Right lobe of liver (tissue), 6 donors: ENCODE results near the gene LIPA. TPM values are rescaled to one million over a fixed set of nuclear protein-coding genes. Genes with fewer than 3 reads are reported as not detected.

Source experiments
- ATAC-seq, 4 donors: fragments of 200-7000 bp; cut with Tn5 transposase; one replicate each; pipeline ENCODE4 v1.9.1; 2020; ENCODE audit warnings: mild to moderate bottlenecking in 4 of 4, moderate library complexity in 4 of 4
- DNase-seq, 3 donors: peaks; one replicate each; pipeline ENCODE4 v3.0.0-alpha.2; 2020
- H3K27ac ChIP-seq, 3 donors: fragments of 200-600 bp; one replicate each; pipeline ENCODE4 v1.8.0; 2022
- H3K27me3 ChIP-seq, 2 donors: fragments of 200-600 bp; one replicate each; pipeline ENCODE4 v1.8.0; 2022
- H3K36me3 ChIP-seq, 4 donors: fragments of 200-600 bp; sonication (generic) in 1 of 4; one replicate each; pipeline versions ENCODE4 v1.5.1 to v1.8.0; 2017 to 2022; ENCODE audit warnings: control low read depth in 1 of 4
- H3K4me1 ChIP-seq, 4 donors: fragments of 200-600 bp; sonication (generic) in 1 of 4; one replicate each; pipeline versions ENCODE4 v1.5.1 to v1.8.0; 2017 to 2022; ENCODE audit warnings: control low read depth in 1 of 4
- H3K4me3 ChIP-seq, 3 donors: fragments of 200-600 bp; one replicate each; pipeline ENCODE4 v1.8.0; 2022
- H3K9me3 ChIP-seq, 4 donors: fragments of 200-600 bp; sonication (generic) in 1 of 4; one replicate each; pipeline versions ENCODE4 v1.5.1 to v1.8.0; 2017 to 2022; ENCODE audit warnings: control low read depth in 1 of 4
- POLR2A ChIP-seq: fragments of 450-650 bp; IDR thresholded peaks from one replicate; pipeline ENCODE4 v1.6.1; 2017; ENCODE audit warnings: antibody characterized with exemption, mild to moderate bottlenecking
- WGBS: methylation state at CpG from one replicate; pipeline ENCODE4 v1.1.6; 2018; ENCODE audit warnings: low coverage, low lambda C conversion rate; ENCODE audit not compliant: insufficient coverage; ENCODE audit errors: missing lambda C conversion rate; 5-methylcytosine and 5-hydroxymethylcytosine counted together
- intact Hi-C, 2 donors: fragments of 100-400 bp; cut with DNase I; formaldehyde crosslinking; loops; one replicate each; pipeline versions ENCODE4 v1.11.2 to v1.14.1; 2022
- total RNA-seq, 6 experiments: library from RNA; depleted of rRNA in 2 of 6; stranded (reverse); fragments of >200 nt in 2 of 6; fragmentation: NEBNext Ultra II Directional in 3 of 6; extraction: Animal tissue kit (Norgen Biotek cat#: 25700) in 3 of 6; gene quantifications; one replicate each; pipeline versions ENCODE4 v1.1.0 to v1.2.4, GENCODE V29; 2016 to 2023
- TF ChIP-seq, protein P1 (sequence below), 4 donors: fragments of 200-600 bp in 3 of 4; fragments of 450-650 bp in 1 of 4; IDR thresholded peaks; one replicate each; pipeline versions ENCODE4 v1.5.1 to v1.8.0; 2016 to 2022; ENCODE audit warnings: antibody characterized with exemption in 4 of 4, mild to moderate bottlenecking in 2 of 4
- donor health status: DM: no; HTN: yes; CAD: no.
- donor health status: DM: no; HTN: no; CAD: no.
- donor health status: DM: no; HTN: no; CAD: no.
- donor health status: DM: no; HTN: yes; CAD: no.
- donor health status: DM: no; HTN: yes; CAD: no.

The LIPA gene
- total RNA-seq, 6 experiments from 2014 or later: 52.4 to 179 (median 58.4) TPM

GRCh38 chr10:89221919-89222318 lies 29.7 kb downstream of the LIPA start:
- 39% methylated on average over 2 of the region's 2 CpGs for WGBS
- Histone ChIP-seq H3K36me3 (peaks cover 0 to 5% (median 1%) of the 10 kb centered on the region in 4 donors), H3K4me3 (no peak overlapping the region), H3K27me3 (no peaks in the 10 kb centered on the region), H3K4me1 (peaks cover 0 to 46% (median 17%) of the 10 kb centered on the region in 4 donors), H3K9me3 (no peaks in the 10 kb centered on the region), H3K27ac (no peak overlapping the region)
- no peak for TF ChIP-seq POLR2A
- TF ChIP-seq, protein P1, sequence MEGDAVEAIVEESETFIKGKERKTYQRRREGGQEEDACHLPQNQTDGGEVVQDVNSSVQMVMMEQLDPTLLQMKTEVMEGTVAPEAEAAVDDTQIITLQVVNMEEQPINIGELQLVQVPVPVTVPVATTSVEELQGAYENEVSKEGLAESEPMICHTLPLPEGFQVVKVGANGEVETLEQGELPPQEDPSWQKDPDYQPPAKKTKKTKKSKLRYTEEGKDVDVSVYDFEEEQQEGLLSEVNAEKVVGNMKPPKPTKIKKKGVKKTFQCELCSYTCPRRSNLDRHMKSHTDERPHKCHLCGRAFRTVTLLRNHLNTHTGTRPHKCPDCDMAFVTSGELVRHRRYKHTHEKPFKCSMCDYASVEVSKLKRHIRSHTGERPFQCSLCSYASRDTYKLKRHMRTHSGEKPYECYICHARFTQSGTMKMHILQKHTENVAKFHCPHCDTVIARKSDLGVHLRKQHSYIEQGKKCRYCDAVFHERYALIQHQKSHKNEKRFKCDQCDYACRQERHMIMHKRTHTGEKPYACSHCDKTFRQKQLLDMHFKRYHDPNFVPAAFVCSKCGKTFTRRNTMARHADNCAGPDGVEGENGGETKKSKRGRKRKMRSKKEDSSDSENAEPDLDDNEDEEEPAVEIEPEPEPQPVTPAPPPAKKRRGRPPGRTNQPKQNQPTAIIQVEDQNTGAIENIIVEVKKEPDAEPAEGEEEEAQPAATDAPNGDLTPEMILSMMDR (IDR thresholded peaks at IDR 0.05): no peak
- intact Hi-C loops: no loop called here
- ATAC-seq (no peak), DNase-seq (no peak)

DNA sequence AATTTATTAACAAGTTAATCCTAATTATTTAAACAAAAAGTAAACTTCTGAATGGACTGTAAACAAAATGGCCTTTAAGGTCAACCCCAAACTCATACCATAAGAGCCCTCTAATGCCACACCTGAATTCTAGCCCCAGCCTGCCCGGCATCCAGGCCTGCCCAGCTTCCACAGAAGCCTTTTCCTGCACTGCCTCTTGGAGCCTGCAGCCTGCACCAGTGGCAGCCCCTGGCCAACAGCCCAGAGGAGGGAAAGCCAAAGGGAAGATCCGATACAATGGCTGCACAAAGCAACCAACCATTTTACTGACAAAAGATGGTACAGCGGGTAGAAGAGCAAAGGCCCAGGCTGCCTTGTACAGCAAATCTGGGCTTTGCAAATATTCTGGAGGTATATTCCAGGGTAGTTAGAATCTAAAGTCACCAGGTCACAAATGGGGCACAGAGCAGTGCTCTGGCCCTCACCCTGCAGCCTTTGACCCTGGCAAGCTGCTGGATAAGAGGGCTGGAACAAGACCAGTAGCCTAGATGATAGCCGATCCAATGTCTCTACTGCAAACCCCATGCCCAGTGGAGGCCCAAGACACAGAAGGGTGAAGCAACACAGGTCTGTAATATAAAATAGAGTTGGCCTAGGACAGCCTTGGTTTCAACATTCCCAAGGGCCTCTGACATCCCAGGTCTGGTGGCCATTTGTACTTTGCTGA lies 31.9 kb downstream of the LIPA start:
- peak; percentile 48 to 89 (median 84) for DNase-seq
- Histone ChIP-seq H3K36me3 (peaks cover 0 to 10% (median 4%) of the 10 kb centered on the region in 4 donors), H3K4me1 (peaks cover 0 to 46% (median 17%) of the 10 kb centered on the region in 4 donors), H3K4me3 (no peak overlapping the region), H3K27me3 (no peaks in the 10 kb centered on the region), H3K9me3 (no peaks in the 10 kb centered on the region), H3K27ac (peak overlapping the region; percentile 17 to 68 (median 38))
- TF ChIP-seq, protein P1 (IDR thresholded peaks at IDR 0.05): no peak
- TF ChIP-seq POLR2A: no peak
- ATAC-seq: peak; percentile 85 to 98 (median 96)
- intact Hi-C loops: no loop called here
- 42% methylated on average over 2 of the region's 4 CpGs for WGBS

DNA sequence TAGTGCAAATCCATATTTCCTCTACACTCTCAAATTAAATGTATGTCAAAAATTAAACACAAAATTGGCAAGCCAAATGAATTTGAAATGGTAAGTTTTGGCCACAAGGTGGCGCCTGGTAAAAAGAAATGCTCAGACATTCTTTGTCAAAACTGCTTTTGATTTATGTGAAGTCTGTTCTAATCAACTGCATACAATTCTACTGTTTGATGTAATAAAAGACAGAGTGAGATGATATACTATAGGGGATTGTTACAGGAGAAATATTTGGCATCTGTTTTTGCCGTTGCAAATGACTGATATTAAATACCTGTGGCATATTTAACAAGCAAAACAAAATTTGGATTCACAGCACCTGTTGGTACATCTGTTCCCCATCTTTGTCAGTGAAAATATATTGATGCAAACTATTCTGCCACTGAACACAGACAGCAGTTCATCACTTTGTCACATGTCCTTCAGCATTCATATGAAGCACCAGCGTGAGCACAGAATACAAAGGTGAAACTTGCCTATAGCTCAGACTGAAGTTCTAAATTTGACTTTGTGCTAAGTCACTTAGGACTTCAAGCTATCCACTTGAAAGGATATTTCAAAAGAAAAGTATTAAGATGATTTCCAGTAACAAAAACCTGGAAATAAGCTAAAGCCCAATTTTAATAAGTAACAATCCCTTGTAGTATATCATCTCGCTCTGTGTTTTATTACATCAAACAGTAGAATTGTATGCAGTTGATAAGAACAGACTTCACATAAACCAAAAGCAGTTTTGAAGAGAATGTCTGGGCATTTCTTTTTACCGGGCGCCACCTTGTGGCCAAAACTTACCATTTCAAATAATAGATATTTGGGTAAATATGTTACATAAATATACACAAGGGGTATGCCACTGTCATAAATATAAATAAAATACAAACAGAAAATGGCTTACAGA lies 34.3 kb downstream of the LIPA start:
- TF ChIP-seq POLR2A: no peak
- TF ChIP-seq, protein P1 (IDR thresholded peaks at IDR 0.05): peak; percentile 67 to 83 (median 82)
- peak overlapping the region; percentile 1 to 68 (median 22) for H3K27ac ChIP-seq
- H3K36me3 ChIP-seq: peaks cover 0 to 15% (median 5%) of the 10 kb centered on the region in 4 donors
- no peaks in the 10 kb centered on the region for H3K9me3 ChIP-seq
- no peak for DNase-seq
- 3% methylated on average over 6 of the region's 6 CpGs for WGBS
- ATAC-seq: peak in 2 of 4 donors; percentile 21 to 31
- intact Hi-C loops: no loop called here
- H3K4me3 ChIP-seq: no peak overlapping the region
- no peaks in the 10 kb centered on the region for H3K27me3 ChIP-seq
- peaks cover 0 to 46% (median 17%) of the 10 kb centered on the region in 4 donors for H3K4me1 ChIP-seq

GRCh38 chr10:89216056-89216455 lies 35.5 kb downstream of the LIPA start:
- H3K27ac ChIP-seq: no peak overlapping the region
- no peaks in the 10 kb centered on the region for H3K9me3 ChIP-seq
- ATAC-seq (no peak), DNase-seq (no peak)
- intact Hi-C loops: no loop called here
- peaks cover 0 to 15% (median 5%) of the 10 kb centered on the region in 4 donors for H3K36me3 ChIP-seq
- H3K27me3 ChIP-seq: no peaks in the 10 kb centered on the region
- 87% methylated on average over 2 of the region's 2 CpGs for WGBS
- TF ChIP-seq POLR2A: no peak
- TF ChIP-seq, protein P1 (IDR thresholded peaks at IDR 0.05): no peak
- no peak overlapping the region for H3K4me3 ChIP-seq
- H3K4me1 ChIP-seq: peaks cover 0 to 40% (median 17%) of the 10 kb centered on the region in 4 donors
